Neural progenitor cell (in vitro differentiated cells): ENCODE data around the gene OR2T34. TPM values are rescaled to one million over a fixed set of nuclear protein-coding genes. Genes with fewer than 3 reads are reported as not detected.
"Not testable (repeated sequence)": the region's sequence is repeated elsewhere in the genome, so short reads cannot be mapped to it uniquely, and the experiment has no call there.

Experiments used
- DNase-seq: peaks from one replicate; pipeline ENCODE4 v3.0.0-alpha.2; 2016; ENCODE audit warnings: low spot score
- H2AFZ ChIP-seq: fragments of 200-600 bp; sonication (generic); replicated peaks from 2 replicates; pipeline ENCODE4 v1.6.1; 2016; ENCODE audit warnings: antibody characterized with exemption
- H3F3A ChIP-seq: fragments of 200-600 bp; sonication (generic); 2 replicates; pipeline ENCODE4 v1.6.1; 2016; ENCODE audit warnings: antibody characterized with exemption, low read depth
- H3K27ac ChIP-seq: fragments of 200-600 bp; sonication (generic); 2 replicates; pipeline ENCODE4 v1.5.1; 2016; ENCODE audit warnings: mild to moderate bottlenecking
- H3K27me3 ChIP-seq: fragments of 200-600 bp; sonication (generic); 2 replicates; pipeline ENCODE4 v1.6.1; 2016; ENCODE audit warnings: mild to moderate bottlenecking, moderate library complexity
- H3K36me3 ChIP-seq: fragments of 200-600 bp; sonication (generic); 2 replicates; pipeline ENCODE4 v1.5.1; 2016
- H3K4me1 ChIP-seq: fragments of 200-600 bp; sonication (generic); 2 replicates; pipeline ENCODE4 v1.6.1; 2016; ENCODE audit warnings: mixed run types
- H3K4me2 ChIP-seq: fragments of 200-600 bp; sonication (generic); 2 replicates; pipeline ENCODE4 v1.6.1; 2016
- H3K4me3 ChIP-seq: fragments of 200-600 bp; sonication (generic); 2 replicates; pipeline ENCODE4 v1.5.1; 2016
- H3K79me2 ChIP-seq: fragments of 200-600 bp; sonication (generic); 2 replicates; pipeline ENCODE4 v1.6.1; 2016; ENCODE audit warnings: low read depth
- H3K9ac ChIP-seq: fragments of 200-600 bp; sonication (generic); 2 replicates; pipeline ENCODE4 v1.6.1; 2016
- H3K9me3 ChIP-seq: fragments of 200-600 bp; sonication (generic); 2 replicates; pipeline ENCODE4 v1.5.1; 2016; ENCODE audit warnings: low read depth
- H4K20me1 ChIP-seq: fragments of 200-600 bp; sonication (generic); 2 replicates; pipeline ENCODE4 v1.6.1; 2016; ENCODE audit warnings: low read depth
- H3K27ac Mint-ChIP-seq: 3 replicates; pipeline ENCODE4 v1.8.0; 2021; ENCODE audit warnings: mixed read lengths
- H3K27me3 Mint-ChIP-seq: 2 replicates; pipeline ENCODE4 v1.8.0; 2022; ENCODE audit warnings: low read depth, mild to moderate bottlenecking, inconsistent platforms, moderate library complexity, mixed read lengths; ENCODE audit not compliant: insufficient read depth
- H3K36me3 Mint-ChIP-seq: 3 replicates; pipeline ENCODE4 v1.8.0; 2021; ENCODE audit warnings: mixed read lengths
- H3K4me1 Mint-ChIP-seq: 3 replicates; pipeline ENCODE4 v1.8.0; 2021; ENCODE audit warnings: mixed read lengths
- H3K4me3 Mint-ChIP-seq: 3 replicates; pipeline ENCODE4 v1.8.0; 2021; ENCODE audit warnings: mild to moderate bottlenecking, moderate library complexity, mixed read lengths
- H3K9me3 Mint-ChIP-seq: 3 replicates; pipeline ENCODE4 v1.8.0; 2020; ENCODE audit warnings: mixed read lengths
- CTCF ChIP-seq: fragments of 200-600 bp; sonication (generic); IDR thresholded peaks from 2 replicates; pipeline ENCODE4 v1.5.1; 2017; ENCODE audit warnings: antibody characterized with exemption, mild to moderate bottlenecking
- EZH2 ChIP-seq: fragments of 200-600 bp; sonication (generic); IDR thresholded peaks from 2 replicates; pipeline ENCODE4 v1.6.1; 2017; ENCODE audit warnings: antibody characterized with exemption, mild to moderate bottlenecking, moderate library complexity
- EZH2phosphoT487 ChIP-seq: fragments of 200-600 bp; sonication (generic); IDR thresholded peaks from 2 replicates; pipeline ENCODE4 v1.6.1; 2017; ENCODE audit warnings: antibody characterized with exemption
- total RNA-seq: library from RNA; depleted of rRNA; stranded (reverse); fragments of >200 nt; gene quantifications from 2 replicates; pipeline ENCODE4 v1.2.3, GENCODE V29; 2015; ENCODE audit warnings: low replicate concordance

The OR2T34 gene
- total RNA-seq, 1 donor from 2014 or later = not detected

- Histone ChIP-seq H4K20me1 (no peaks in the 10 kb centered on the region), H3K4me1 (no peaks in the 10 kb centered on the region), H2AFZ (no peak overlapping the region), H3K4me3 (no peak overlapping the region), H3K36me3 (no peaks in the 10 kb centered on the region), H3K9me3 (no peaks in the 10 kb centered on the region), H3K27me3 (no peaks in the 10 kb centered on the region), H3K9ac (no peak overlapping the region), H3K79me2 (no peaks in the 10 kb centered on the region), H3K27ac (no peak overlapping the region), H3F3A (no peaks in the 10 kb centered on the region), H3K4me2 (no peak overlapping the region)
- no peak for DNase-seq
- Mint-ChIP-seq H3K36me3 (no peaks in the 10 kb centered on the region), H3K9me3 (peaks cover 15% of the 10 kb centered on the region), H3K4me3 (no peak overlapping the region), H3K27ac (no peak overlapping the region), H3K27me3 (peaks cover 3% of the 10 kb centered on the region), H3K4me1 (no peaks in the 10 kb centered on the region)
- no peak for TF ChIP-seq EZH2phosphoT487
- no peak for TF ChIP-seq EZH2
- TF ChIP-seq CTCF = no peak
Measured at GRCh38 chr1:248576260-248576980, 1.9 kb upstream of the OR2T34 start.

GRCh38 chr1:248573856-248574255 is 701 bp downstream of the OR2T34 start:
- not testable (repeated sequence) for H2AFZ ChIP-seq, H3K4me1 ChIP-seq, H3F3A ChIP-seq, H3K4me2 ChIP-seq, H3K36me3 ChIP-seq, H3K27ac Mint-ChIP-seq, H3K9ac ChIP-seq, H3K4me3 Mint-ChIP-seq, H4K20me1 ChIP-seq, H3K4me1 Mint-ChIP-seq, H3K27ac ChIP-seq, H3K27me3 ChIP-seq, DNase-seq, H3K9me3 ChIP-seq, H3K4me3 ChIP-seq, H3K36me3 Mint-ChIP-seq, H3K27me3 Mint-ChIP-seq, H3K79me2 ChIP-seq
- H3K9me3 Mint-ChIP-seq = peaks cover 10% of the 10 kb centered on the region

- H3K4me2 ChIP-seq, H3K27ac Mint-ChIP-seq, H3K4me3 Mint-ChIP-seq, H3K27me3 Mint-ChIP-seq, H3K4me1 ChIP-seq, DNase-seq, H4K20me1 ChIP-seq, H3K27me3 ChIP-seq, H3K9me3 Mint-ChIP-seq, H3K36me3 ChIP-seq, H3K9ac ChIP-seq, H3K4me3 ChIP-seq, H3K9me3 ChIP-seq, H3K36me3 Mint-ChIP-seq, H3K79me2 ChIP-seq, H2AFZ ChIP-seq, H3K27ac ChIP-seq, H3K4me1 Mint-ChIP-seq, H3F3A ChIP-seq: not testable (repeated sequence)
Measured at GRCh38 chr1:248572049-248572448, 2.5 kb downstream of the OR2T34 start.

GRCh38 chr1:248570811-248571210 is 3.7 kb downstream of the OR2T34 start:
- H3F3A ChIP-seq, H3K79me2 ChIP-seq, H3K4me2 ChIP-seq, H3K27ac Mint-ChIP-seq, H3K36me3 Mint-ChIP-seq, H4K20me1 ChIP-seq, H3K9me3 ChIP-seq, H3K27ac ChIP-seq, H3K4me3 ChIP-seq, DNase-seq, H3K27me3 ChIP-seq, H3K36me3 ChIP-seq, H3K4me1 ChIP-seq, H3K27me3 Mint-ChIP-seq, H3K4me1 Mint-ChIP-seq, H3K9ac ChIP-seq, H3K4me3 Mint-ChIP-seq, H2AFZ ChIP-seq, H3K9me3 Mint-ChIP-seq: not testable (repeated sequence)

- H3K4me2 ChIP-seq, H4K20me1 ChIP-seq, H3K4me3 Mint-ChIP-seq, H3K27me3 ChIP-seq, H3K27ac Mint-ChIP-seq, H3K27me3 Mint-ChIP-seq, H3F3A ChIP-seq, H3K9me3 Mint-ChIP-seq, H3K36me3 Mint-ChIP-seq, H3K9me3 ChIP-seq, H3K4me1 ChIP-seq, H3K4me1 Mint-ChIP-seq, H3K79me2 ChIP-seq, DNase-seq, H3K27ac ChIP-seq, H2AFZ ChIP-seq, H3K9ac ChIP-seq, H3K4me3 ChIP-seq, H3K36me3 ChIP-seq: not testable (repeated sequence)
Measured at GRCh38 chr1:248569049-248569448, 5.5 kb downstream of the OR2T34 start.

- H3K4me2 ChIP-seq, H2AFZ ChIP-seq, H3K27me3 ChIP-seq, H3K27ac Mint-ChIP-seq, H3K9ac ChIP-seq, H3K27ac ChIP-seq, H3F3A ChIP-seq, H3K79me2 ChIP-seq, H3K4me3 Mint-ChIP-seq, H3K9me3 Mint-ChIP-seq, H3K4me1 ChIP-seq, H3K36me3 Mint-ChIP-seq, H3K4me1 Mint-ChIP-seq, H3K27me3 Mint-ChIP-seq, H4K20me1 ChIP-seq, DNase-seq, H3K4me3 ChIP-seq, H3K36me3 ChIP-seq, H3K9me3 ChIP-seq: not testable (repeated sequence)
Measured at GRCh38 chr1:248565530-248566373, 8.8 kb downstream of the OR2T34 start.

- not testable (repeated sequence) for H3K4me1 ChIP-seq, H2AFZ ChIP-seq, DNase-seq, H3K36me3 Mint-ChIP-seq, H3K9me3 ChIP-seq, H3K4me2 ChIP-seq, H3F3A ChIP-seq, H3K4me3 ChIP-seq, H3K4me3 Mint-ChIP-seq, H4K20me1 ChIP-seq, H3K27me3 ChIP-seq, H3K79me2 ChIP-seq, H3K9ac ChIP-seq, H3K27ac Mint-ChIP-seq, H3K27ac ChIP-seq, H3K4me1 Mint-ChIP-seq, H3K36me3 ChIP-seq, H3K9me3 Mint-ChIP-seq, H3K27me3 Mint-ChIP-seq
Measured at GRCh38 chr1:248562672-248563071, 11.9 kb downstream of the OR2T34 start, which contains the start of gene OR2T29. Gene OR2T29, minus strand, starts transcription at chr1:248562772. Its CDS starts 3,281 bp downstream, at chr1:248559491.
